HL-60/S4 treated with retinoic acid at 250 ng/mL for 4 days and 3 days (cell line): ENCODE measurements around the gene SRPRA.

Experiments used
- in situ Hi-C: fragments of 300-500 bp; cut with MboI; formaldehyde crosslinking; loops from 2 replicates; pipeline ENCODE4 v1.7.0; 2022; ENCODE audit warnings: low sequenced_read_pairs

SRPRA gene

GRCh38 chr11:126233391-126233790 is 35.3 kb downstream of the SRPRA start:
- in situ Hi-C loops = no loop called here

GRCh38 chr11:126232683-126233082 is 36.0 kb downstream of the SRPRA start:
- in situ Hi-C loops = no loop called here

GRCh38 chr11:126231725-126232459 is 36.8 kb downstream of the SRPRA start:
- in situ Hi-C loops = no loop called here

GRCh38 chr11:126229858-126230540 is 38.7 kb downstream of the SRPRA start:
- in situ Hi-C loops = no loop called here

GRCh38 chr11:126226334-126227084 is 42.2 kb downstream of the SRPRA start:
- in situ Hi-C loops = no loop called here

- in situ Hi-C loops = no loop called here
Observed at GRCh38 chr11:126225295-126225665, 43.4 kb downstream of the SRPRA start.

GRCh38 chr11:126224647-126225294 is 43.9 kb downstream of the SRPRA start:
- in situ Hi-C loops = no loop called here

GRCh38 chr11:126219547-126219946 is 49.1 kb downstream of the SRPRA start:
- in situ Hi-C loops = no loop called here

GRCh38 chr11:126217491-126217890 is 51.2 kb downstream of the SRPRA start:
- in situ Hi-C loops = no loop called here

- in situ Hi-C loops = no loop called here
Observed at GRCh38 chr11:126216526-126217305, 52.0 kb downstream of the SRPRA start.

GRCh38 chr11:126214841-126215240 is 53.9 kb downstream of the SRPRA start:
- in situ Hi-C loops = no loop called here

GRCh38 chr11:126214441-126214840 is 54.3 kb downstream of the SRPRA start:
- in situ Hi-C loops = no loop called here
